Measurements from ENCODE around the gene TMEM119. TPM values are rescaled to one million over a fixed set of nuclear protein-coding genes. Genes with fewer than 3 reads are reported as not detected.

TMEM119 gene
- total RNA-seq, 2 experiments from 2014 or later: 2.1 to 2.6 TPM

GRCh38 chr12:108616359-108616758 lies 18.5 kb upstream of the TMEM119 start:
- intact Hi-C loops (cut with DNase I, micrococcal nuclease): loop anchor here in 1 of 2 experiments (5.0 kb wide), 1 partner anchor 99 kb away; the partner anchor contains the start of gene FICD
- peaks cover 54% of the 10 kb centered on the region for H3K4me1 Mint-ChIP-seq (ENCODE audit: low read depth)
- CTCF ChIA-PET: interaction anchor here (5.0 to 7.0 kb wide), 3 partner anchors 15 to 189 kb away, joined by 35 to 128 read pairs (median 102); partner anchors contain the start of genes ISCU and SELPLG
- TF ChIP-seq CTCF (IDR thresholded peaks at IDR 0.05): no peak
- peak overlapping the region; percentile 84 for H3K27ac Mint-ChIP-seq
- Histone ChIP-seq H3K4me1 (ENCODE audit: insufficient read depth, low read length) (peaks cover 59% of the 10 kb centered on the region), H3K36me3 (ENCODE audit: insufficient read depth, low read length) (peaks cover 21% of the 10 kb centered on the region), H3K9me3 (ENCODE audit: control insufficient read depth in 1 of 2, insufficient read depth in 1 of 2, low read length in 2 of 2) (peaks cover 0 to 12% of the 10 kb centered on the region in 2 experiments), H3K27ac (ENCODE audit: low read depth in 1 of 2, low read length in 2 of 2) (peak overlapping the region; percentile 61 to 80), H3K4me3 (ENCODE audit: low read length) (no peak overlapping the region), H3K27me3 (ENCODE audit: control insufficient read depth in 1 of 2, insufficient read depth in 2 of 2, low read length in 2 of 2) (no peaks in the 10 kb centered on the region)
- DNase-seq (no peak), ATAC-seq (ENCODE audit: poor library complexity) (no peak)
- POLR2A ChIA-PET: interaction anchor here (1.9 to 8.6 kb wide), 8 partner anchors 16 to 119 kb away, joined by 5 to 186 read pairs (median 28); partner anchors contain the start of genes ISCU, SART3 and SELPLG
- no peaks in the 10 kb centered on the region for H3K9me3 Mint-ChIP-seq
- no peak overlapping the region for H3K4me3 Mint-ChIP-seq
- no peaks in the 10 kb centered on the region for H3K27me3 Mint-ChIP-seq
- H3K36me3 Mint-ChIP-seq (ENCODE audit: low read depth): peaks cover 53% of the 10 kb centered on the region

- Mint-ChIP-seq H3K27me3 (no peaks in the 10 kb centered on the region), H3K4me1 (ENCODE audit: low read depth) (peaks cover 50% of the 10 kb centered on the region), H3K27ac (peak overlapping the region; percentile 84), H3K4me3 (no peak overlapping the region), H3K36me3 (ENCODE audit: low read depth) (peaks cover 49% of the 10 kb centered on the region), H3K9me3 (no peaks in the 10 kb centered on the region)
- H3K36me3 ChIP-seq (ENCODE audit: insufficient read depth, low read length): peaks cover 17% of the 10 kb centered on the region
- H3K27ac ChIP-seq (ENCODE audit: low read depth in 1 of 2, low read length in 2 of 2): peak overlapping the region in 1 of 2 donors; percentile 80
- no peak for DNase-seq
- POLR2A ChIA-PET: interaction anchor here (3.5 to 8.6 kb wide), 5 partner anchors 16 to 55 kb away, joined by 19 to 186 read pairs (median 43); partner anchors contain the start of genes ISCU, SART3 and SELPLG
- no peaks in the 10 kb centered on the region for H3K27me3 ChIP-seq (ENCODE audit: control insufficient read depth in 1 of 2, insufficient read depth in 2 of 2, low read length in 2 of 2)
- no peak for TF ChIP-seq CTCF (IDR thresholded peaks at IDR 0.05)
- peaks cover 0 to 12% of the 10 kb centered on the region in 2 experiments for H3K9me3 ChIP-seq (ENCODE audit: control insufficient read depth in 1 of 2, insufficient read depth in 1 of 2, low read length in 2 of 2)
- H3K4me1 ChIP-seq (ENCODE audit: insufficient read depth, low read length): peaks cover 55% of the 10 kb centered on the region
- H3K4me3 ChIP-seq (ENCODE audit: low read length): no peak overlapping the region
- intact Hi-C loops (cut with DNase I, micrococcal nuclease): loop anchor here in 1 of 2 experiments (1.0 to 5.0 kb wide), 2 partner anchors 47 to 99 kb away; partner anchors contain the start of gene FICD
- ATAC-seq (ENCODE audit: poor library complexity): no peak
- CTCF ChIA-PET: interaction anchor here (5.0 to 7.0 kb wide), 3 partner anchors 16 to 189 kb away, joined by 35 to 128 read pairs (median 102); partner anchors contain the start of genes ISCU and SELPLG
Measured at GRCh38 chr12:108615918-108616317, 18.0 kb upstream of the TMEM119 start.

- H3K27me3 Mint-ChIP-seq: no peaks in the 10 kb centered on the region
- H3K4me3 Mint-ChIP-seq: no peak overlapping the region
- TF ChIP-seq CTCF (IDR thresholded peaks at IDR 0.05): no peak
- Histone ChIP-seq H3K27ac (ENCODE audit: low read depth in 1 of 2, low read length in 2 of 2) (peak overlapping the region in 1 of 2 donors; percentile 23), H3K9me3 (ENCODE audit: control insufficient read depth in 1 of 2, insufficient read depth in 1 of 2, low read length in 2 of 2) (peaks cover 0 to 12% of the 10 kb centered on the region in 2 experiments), H3K4me1 (ENCODE audit: insufficient read depth, low read length) (peaks cover 48% of the 10 kb centered on the region), H3K4me3 (ENCODE audit: low read length) (no peak overlapping the region), H3K27me3 (ENCODE audit: control insufficient read depth in 1 of 2, insufficient read depth in 2 of 2, low read length in 2 of 2) (no peaks in the 10 kb centered on the region), H3K36me3 (ENCODE audit: insufficient read depth, low read length) (peaks cover 5% of the 10 kb centered on the region)
- POLR2A ChIA-PET: interaction anchor here (8.6 kb wide), 1 partner anchor 17 kb away, joined by 186 read pairs; the partner anchor contains the start of gene SELPLG
- ATAC-seq (ENCODE audit: poor library complexity): no peak
- no peaks in the 10 kb centered on the region for H3K9me3 Mint-ChIP-seq
- no peak for DNase-seq
- peaks cover 37% of the 10 kb centered on the region for H3K36me3 Mint-ChIP-seq (ENCODE audit: low read depth)
- CTCF ChIA-PET: interaction anchor here (5.0 to 6.5 kb wide), 2 partner anchors 48 to 190 kb away, joined by 35 to 102 read pairs; partner anchors contain the start of gene ISCU
- H3K27ac Mint-ChIP-seq: peak overlapping the region; percentile 84
- peaks cover 43% of the 10 kb centered on the region for H3K4me1 Mint-ChIP-seq (ENCODE audit: low read depth)
- intact Hi-C loops (cut with DNase I, micrococcal nuclease): loop anchor here in 1 of 2 experiments (1.0 to 5.0 kb wide), 2 partner anchors 45 to 97 kb away; partner anchors contain the start of gene FICD
Measured at GRCh38 chr12:108614639-108615038, 16.8 kb upstream of the TMEM119 start.

Measured in CD4-positive, alpha-beta T cell (primary cell).